Osteoblast (primary cell): ENCODE measurements around the gene MCC. TPM values are rescaled to one million over a fixed set of nuclear protein-coding genes. Genes with fewer than 3 reads are reported as not detected.

Experiments used
- DNase-seq: peaks from one replicate; pipeline ENCODE4 v3.0.0; 2011; ENCODE audit warnings: low spot score, mixed read lengths; ENCODE audit not compliant: insufficient read length; ENCODE audit errors: missing footprints
- H2AFZ ChIP-seq: 2 replicates; pipeline ENCODE4 v1.6.0; 2011; ENCODE audit warnings: mild to moderate bottlenecking, low read length
- H3K27ac ChIP-seq: 2 replicates; pipeline ENCODE4 v1.5.1; 2011; ENCODE audit warnings: mild to moderate bottlenecking, low read depth, low read length, moderate library complexity
- H3K27me3 ChIP-seq: 2 replicates; pipeline ENCODE4 v1.6.0; 2012; ENCODE audit warnings: mild to moderate bottlenecking, control low read depth, inconsistent platforms, low read length, moderate library complexity; ENCODE audit not compliant: insufficient read depth
- H3K36me3 ChIP-seq: 2 replicates; pipeline ENCODE4 v1.5.1; 2011; ENCODE audit warnings: mild to moderate bottlenecking, low read length, control low read depth, moderate library complexity; ENCODE audit not compliant: insufficient read depth
- H3K4me1 ChIP-seq: 2 replicates; pipeline ENCODE4 v1.5.1; 2011; ENCODE audit warnings: mild to moderate bottlenecking, low read length, control low read depth, moderate library complexity; ENCODE audit not compliant: insufficient read depth
- H3K4me2 ChIP-seq: 2 replicates; pipeline ENCODE4 v1.6.0; 2011; ENCODE audit warnings: mild to moderate bottlenecking, low read length; ENCODE audit not compliant: insufficient read depth
- H3K4me3 ChIP-seq: fragments of 200-600 bp; sonication (generic); 3 replicates; pipeline ENCODE4 v1.5.1; 2012; ENCODE audit warnings: mild to moderate bottlenecking, low read length, inconsistent platforms; ENCODE audit not compliant: insufficient read depth
- H3K79me2 ChIP-seq: 2 replicates; pipeline ENCODE4 v1.6.0; 2012; ENCODE audit warnings: mild to moderate bottlenecking, low read length, control low read depth, inconsistent platforms; ENCODE audit not compliant: insufficient read depth
- H3K9me3 ChIP-seq: 2 replicates; pipeline ENCODE4 v1.5.1; 2011; ENCODE audit warnings: low read depth, low read length, control low read depth
- H4K20me1 ChIP-seq: 2 replicates; pipeline ENCODE4 v1.6.0; 2012; ENCODE audit warnings: mild to moderate bottlenecking, low read length, control low read depth; ENCODE audit not compliant: insufficient read depth
- CTCF ChIP-seq: IDR thresholded peaks from 2 replicates; pipeline ENCODE4 v1.5.1; 2011; ENCODE audit warnings: mild to moderate bottlenecking, low read depth, low read length, moderate library complexity; ENCODE audit errors: extremely low read depth
- total RNA-seq: library from RNA; depleted of rRNA; stranded (reverse); fragments of >200 nt; gene quantifications from 2 replicates; pipeline ENCODE4 v1.2.3, GENCODE V29; 2012

Gene MCC
- total RNA-seq, 1 donor = 45.6 TPM

- H3K36me3 ChIP-seq = no peaks in the 10 kb centered on the region
- no peaks in the 10 kb centered on the region for H3K9me3 ChIP-seq
- no peak for DNase-seq
- H2AFZ ChIP-seq = no peak overlapping the region
- H4K20me1 ChIP-seq = no peaks in the 10 kb centered on the region
- no peak for TF ChIP-seq CTCF
- no peak overlapping the region for H3K4me2 ChIP-seq
- no peaks in the 10 kb centered on the region for H3K27me3 ChIP-seq
- no peak overlapping the region for H3K27ac ChIP-seq
- H3K79me2 ChIP-seq = no peaks in the 10 kb centered on the region
- no peak overlapping the region for H3K4me3 ChIP-seq
- H3K4me1 ChIP-seq = peaks cover 6% of the 10 kb centered on the region
Measured at GRCh38 chr5:113114559-113114958, 373.7 kb downstream of the MCC start.

DNA sequence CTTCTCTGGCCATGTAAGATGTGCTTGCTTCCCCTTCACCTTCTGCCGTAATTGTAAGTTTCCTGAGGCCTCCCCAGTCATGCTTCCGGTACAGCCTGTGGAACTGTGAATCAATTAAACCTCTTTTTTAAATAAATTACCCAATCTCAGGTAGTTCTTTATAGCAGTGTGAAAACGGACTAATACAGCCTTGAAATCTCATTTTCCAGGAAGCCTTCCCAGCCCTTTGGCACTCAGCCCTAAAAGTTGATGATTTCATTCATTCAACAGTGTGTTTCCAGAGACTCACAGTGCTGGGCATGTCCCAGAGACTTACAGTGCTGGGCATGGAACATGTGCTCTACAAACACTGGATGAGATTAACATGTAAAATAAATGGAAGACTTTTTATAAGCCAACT, 375.8 kb downstream of the MCC start:
- no peak for DNase-seq
- H3K4me1 ChIP-seq = no peaks in the 10 kb centered on the region
- no peaks in the 10 kb centered on the region for H4K20me1 ChIP-seq
- H3K36me3 ChIP-seq = no peaks in the 10 kb centered on the region
- H3K4me3 ChIP-seq = no peak overlapping the region
- TF ChIP-seq CTCF = no peak
- H3K9me3 ChIP-seq = no peaks in the 10 kb centered on the region
- no peak overlapping the region for H3K4me2 ChIP-seq
- no peaks in the 10 kb centered on the region for H3K27me3 ChIP-seq
- no peak overlapping the region for H3K27ac ChIP-seq
- no peaks in the 10 kb centered on the region for H3K79me2 ChIP-seq
- H2AFZ ChIP-seq = no peak overlapping the region

- H4K20me1 ChIP-seq = no peaks in the 10 kb centered on the region
- no peaks in the 10 kb centered on the region for H3K27me3 ChIP-seq
- H3K36me3 ChIP-seq = no peaks in the 10 kb centered on the region
- no peak for DNase-seq
- no peak overlapping the region for H2AFZ ChIP-seq
- TF ChIP-seq CTCF = no peak
- H3K4me2 ChIP-seq = no peak overlapping the region
- no peaks in the 10 kb centered on the region for H3K4me1 ChIP-seq
- H3K27ac ChIP-seq = no peak overlapping the region
- no peaks in the 10 kb centered on the region for H3K9me3 ChIP-seq
- H3K4me3 ChIP-seq = no peak overlapping the region
- no peaks in the 10 kb centered on the region for H3K79me2 ChIP-seq
Measured at GRCh38 chr5:113110117-113110516, 378.1 kb downstream of the MCC start.

DNA sequence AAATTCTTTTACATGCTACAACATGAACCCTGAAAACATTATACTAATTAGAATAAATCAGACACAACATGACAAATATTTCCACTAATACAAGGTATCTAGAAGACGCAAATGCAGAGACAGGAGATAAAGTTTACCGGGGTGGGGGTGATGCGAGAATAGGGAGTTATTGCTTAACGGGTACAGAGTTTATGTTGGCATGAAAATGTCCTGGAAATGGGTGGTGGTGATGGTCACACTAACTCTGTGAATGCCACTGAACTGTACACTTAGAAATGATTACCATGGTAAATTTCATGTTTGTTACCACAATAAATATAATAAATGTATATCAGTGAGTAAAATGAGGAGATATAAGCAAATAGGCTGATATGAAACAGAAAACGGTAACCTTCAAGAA, 378.9 kb downstream of the MCC start:
- Histone ChIP-seq H2AFZ (no peak overlapping the region), H3K27ac (no peak overlapping the region), H3K4me1 (no peaks in the 10 kb centered on the region), H3K4me3 (no peak overlapping the region), H3K9me3 (no peaks in the 10 kb centered on the region), H3K36me3 (no peaks in the 10 kb centered on the region), H3K79me2 (no peaks in the 10 kb centered on the region), H4K20me1 (no peaks in the 10 kb centered on the region), H3K4me2 (no peak overlapping the region), H3K27me3 (no peaks in the 10 kb centered on the region)
- DNase-seq = no peak
- no peak for TF ChIP-seq CTCF
